ENCODE results near the gene GAPDHS. TPM values are rescaled to one million over a fixed set of nuclear protein-coding genes. Genes with fewer than 3 reads are reported as not detected.

The GAPDHS gene
- total and polyA plus RNA-seq, 12 donors: not detected

DNA sequence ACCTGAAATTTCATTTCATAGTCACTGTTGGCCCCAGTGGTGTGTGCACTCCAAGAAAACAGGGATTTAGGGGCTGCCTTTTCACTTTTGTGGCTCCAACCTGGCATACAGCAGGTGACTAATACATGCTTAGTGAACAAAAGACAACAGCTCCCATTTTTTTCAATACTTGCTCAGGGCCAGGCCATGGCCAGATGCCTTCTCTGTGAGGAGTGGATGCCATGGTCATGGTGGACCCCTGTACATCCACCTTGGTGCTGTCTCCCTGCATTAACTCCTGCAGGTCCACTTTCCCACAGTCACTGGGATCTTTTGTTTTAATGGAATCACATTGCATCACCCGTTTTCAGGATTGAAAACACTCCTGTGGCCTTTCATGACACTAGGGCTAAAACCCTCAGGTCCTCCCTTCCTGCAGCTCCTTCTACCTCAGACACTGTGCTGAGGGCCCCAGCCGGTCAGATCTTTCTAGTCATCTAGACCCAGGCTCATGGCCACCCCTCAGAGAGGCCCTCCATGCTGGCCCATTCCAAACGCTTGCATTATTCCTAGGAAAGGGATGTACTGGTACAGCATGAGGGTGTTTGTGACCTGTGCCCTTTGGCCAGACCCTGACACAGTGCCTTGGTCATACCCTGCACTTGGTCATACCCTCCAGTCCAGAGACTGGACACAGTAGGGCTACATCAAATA is 11.0 kb downstream of the GAPDHS start:
- no peak for ATAC-seq
- Histone ChIP-seq H3K27me3 (no peaks in the 10 kb centered on the region), H3K9me3 (no peaks in the 10 kb centered on the region), H3K4me1 (peaks cover 0 to 24% (median 21%) of the 10 kb centered on the region in 9 donors), H3K27ac (peak overlapping the region in 5 of 10 donors; percentile 80 to 94 (median 83)), H3K36me3 (peaks cover 0 to 20% (median 0%) of the 10 kb centered on the region in 9 donors), H3K4me3 (peak overlapping the region in 9 of 10 donors; percentile 75 to 97 (median 90))
- TF ChIP-seq, protein P1, sequence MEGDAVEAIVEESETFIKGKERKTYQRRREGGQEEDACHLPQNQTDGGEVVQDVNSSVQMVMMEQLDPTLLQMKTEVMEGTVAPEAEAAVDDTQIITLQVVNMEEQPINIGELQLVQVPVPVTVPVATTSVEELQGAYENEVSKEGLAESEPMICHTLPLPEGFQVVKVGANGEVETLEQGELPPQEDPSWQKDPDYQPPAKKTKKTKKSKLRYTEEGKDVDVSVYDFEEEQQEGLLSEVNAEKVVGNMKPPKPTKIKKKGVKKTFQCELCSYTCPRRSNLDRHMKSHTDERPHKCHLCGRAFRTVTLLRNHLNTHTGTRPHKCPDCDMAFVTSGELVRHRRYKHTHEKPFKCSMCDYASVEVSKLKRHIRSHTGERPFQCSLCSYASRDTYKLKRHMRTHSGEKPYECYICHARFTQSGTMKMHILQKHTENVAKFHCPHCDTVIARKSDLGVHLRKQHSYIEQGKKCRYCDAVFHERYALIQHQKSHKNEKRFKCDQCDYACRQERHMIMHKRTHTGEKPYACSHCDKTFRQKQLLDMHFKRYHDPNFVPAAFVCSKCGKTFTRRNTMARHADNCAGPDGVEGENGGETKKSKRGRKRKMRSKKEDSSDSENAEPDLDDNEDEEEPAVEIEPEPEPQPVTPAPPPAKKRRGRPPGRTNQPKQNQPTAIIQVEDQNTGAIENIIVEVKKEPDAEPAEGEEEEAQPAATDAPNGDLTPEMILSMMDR (IDR thresholded peaks at IDR 0.05): no peak
- intact Hi-C loops (cut with DNase I): loop anchor here in 5 of 10 donors (2.0 to 10.0 kb wide), 4 partner anchors 101 to 391 kb away; partner anchors contain the start of genes KMT2B (in 3 of the 5), COX6B1 (in 1 of the 5), ETV2 (in 1 of the 5) and LRFN3 (in 1 of the 5)
- DNase-seq: no peak
- 81 to 89% methylated on average over 3 of the region's 3 CpGs for WGBS, 2 donors

DNA sequence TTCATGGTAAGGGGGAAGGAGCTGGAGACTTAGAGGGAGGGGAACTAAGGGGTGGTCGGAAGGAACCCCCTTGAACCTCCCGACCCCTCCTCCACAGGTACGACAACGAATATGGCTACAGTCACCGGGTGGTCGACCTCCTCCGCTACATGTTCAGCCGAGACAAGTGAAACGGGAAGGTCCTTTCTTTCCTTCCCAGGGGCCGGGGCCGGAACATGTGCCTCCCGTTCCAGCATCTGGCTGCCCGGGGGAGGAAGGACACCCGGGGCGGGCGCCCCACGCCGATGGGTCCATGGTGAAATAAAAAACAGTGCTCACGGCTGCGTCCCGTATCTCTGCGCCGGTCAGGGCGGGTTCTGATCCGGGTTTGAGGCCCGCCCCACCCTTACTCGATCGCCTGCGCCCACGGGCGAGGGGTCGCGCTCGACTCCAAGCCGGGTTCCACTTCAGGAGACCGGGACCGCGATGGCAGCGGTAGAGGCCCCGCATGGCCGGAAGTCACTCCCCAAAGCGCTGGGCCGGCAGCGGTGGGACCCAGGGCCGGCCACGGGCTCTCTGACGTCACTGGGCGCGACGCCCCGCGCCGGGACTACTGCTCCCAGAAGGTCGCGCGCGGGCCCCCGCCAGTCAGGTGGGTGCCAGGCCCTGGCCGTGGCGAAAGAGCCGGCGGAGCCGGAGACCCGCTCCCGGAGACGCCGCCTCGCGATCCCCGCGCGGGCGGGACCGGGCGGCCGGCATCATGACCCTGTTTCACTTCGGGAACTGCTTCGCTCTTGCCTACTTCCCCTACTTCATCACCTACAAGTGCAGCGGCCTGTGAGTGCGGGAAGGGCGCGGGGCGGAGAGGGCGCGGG is 12.0 kb downstream of the GAPDHS start, which contains the start of gene TMEM147:
TMEM147 (plus strand) TSS at position 626 of the 854 bp plus-strand sequence; CDS start at position 740, 114 bp downstream.
- peak; percentile 97 to 99 (median 99) for ATAC-seq
- H3K27me3 ChIP-seq: no peaks in the 10 kb centered on the region
- intact Hi-C loops (cut with DNase I): loop anchor here in 7 of 10 donors (2.0 to 10.0 kb wide), 7 partner anchors 67 to 390 kb away; partner anchors contain the start of genes KMT2B (in 4 of the 7), ETV2 (in 3 of the 7), COX6B1 (in 1 of the 7) and HAUS5 (in 1 of the 7)

GRCh38 chr19:35545855-35546381 is 12.7 kb downstream of the GAPDHS start:
- intact Hi-C loops (cut with DNase I): loop anchor here in 7 of 10 donors (2.0 to 10.0 kb wide), 7 partner anchors 66 to 389 kb away; partner anchors contain the start of genes KMT2B (in 4 of the 7), ETV2 (in 3 of the 7), COX6B1 (in 1 of the 7) and HAUS5 (in 1 of the 7)
- 3 to 6% methylated on average over 27 of the region's 27 CpGs for WGBS, 2 donors

More for the DNA sequence above, 12.0 kb downstream of the GAPDHS start, which contains the start of gene TMEM147:
- peak within 1 kb of the TSS; percentile 53 to 97 (median 88) for H3K4me3 ChIP-seq
- peak within 1 kb of the TSS in 9 of 10 donors; percentile 61 to 94 (median 83) for H3K27ac ChIP-seq
- peaks cover 0 to 24% (median 21%) of the 10 kb centered on the region in 9 donors for H3K4me1 ChIP-seq
- TF ChIP-seq, protein P1 (IDR thresholded peaks at IDR 0.05): no peak
- H3K9me3 ChIP-seq: no peaks in the 10 kb centered on the region
- peaks cover 0 to 20% (median 0%) of the 10 kb centered on the region in 9 donors for H3K36me3 ChIP-seq
- peak; percentile 93 to 95 for DNase-seq
- 0 to 1% methylated on average over 78 to 85 of the region's 85 CpGs for WGBS, 2 donors

More at GRCh38 chr19:35545855-35546381, 12.7 kb downstream of the GAPDHS start:
- Histone ChIP-seq H3K4me1 (peaks cover 0 to 24% (median 21%) of the 10 kb centered on the region in 9 donors), H3K36me3 (peaks cover 0 to 20% (median 0%) of the 10 kb centered on the region in 9 donors), H3K27ac (peak overlapping the region in 9 of 10 donors; percentile 61 to 94 (median 83)), H3K9me3 (no peaks in the 10 kb centered on the region), H3K27me3 (no peaks in the 10 kb centered on the region), H3K4me3 (peak overlapping the region; percentile 53 to 97 (median 88))
- TF ChIP-seq, protein P1 (IDR thresholded peaks at IDR 0.05): no peak
- DNase-seq (peak; percentile 31 to 34), ATAC-seq (peak; percentile 12 to 48 (median 34))
